Measurements from ENCODE around the gene ARPC1A. TPM values are rescaled to one million over a fixed set of nuclear protein-coding genes. Genes with fewer than 3 reads are reported as not detected.

The ARPC1A gene
- total RNA-seq, 4 donors from 2014 or later = 75.0 to 112 (median 98.3) TPM

DNA sequence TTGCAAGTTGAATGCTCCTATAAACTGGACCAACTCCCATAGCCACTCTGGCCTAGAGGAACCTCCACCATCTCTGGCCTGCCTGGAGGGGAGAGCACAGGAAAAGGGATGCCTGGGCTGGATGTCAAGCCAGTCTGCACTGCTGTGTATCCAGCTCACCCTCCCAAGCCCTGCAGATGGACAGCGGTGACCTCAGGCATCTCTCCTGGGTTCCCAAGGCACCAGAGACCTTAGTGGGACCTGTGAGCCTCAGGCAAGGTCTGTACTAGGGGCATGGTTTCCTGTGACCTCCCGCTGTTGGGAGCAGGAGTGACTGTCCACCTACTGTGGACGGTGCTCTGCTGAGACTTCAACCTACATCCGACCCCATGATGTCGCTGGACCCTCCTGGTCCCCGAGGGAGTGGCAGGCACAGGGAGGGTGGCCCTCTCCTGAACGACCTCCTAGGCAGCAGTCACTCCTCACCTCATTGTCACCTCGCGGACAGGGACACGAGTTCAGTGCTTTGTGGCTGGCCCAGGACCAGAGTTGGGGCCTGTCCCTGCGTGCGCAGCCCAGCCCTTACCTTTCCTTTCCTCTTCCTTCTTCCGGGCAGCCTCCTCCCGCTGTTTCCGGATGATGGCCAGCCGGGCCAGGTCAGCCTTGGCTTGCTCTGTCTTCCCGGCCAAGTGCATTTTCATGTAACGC is 71.7 kb downstream of the ARPC1A start:
- Histone ChIP-seq H3K27ac (no peak overlapping the region), H3K4me1 (peaks cover 0 to 17% (median 3%) of the 10 kb centered on the region in 3 donors), H3K36me3 (peaks cover 0 to 86% of the 10 kb centered on the region in 2 donors), H3K4me3 (no peak overlapping the region), H3K9me3 (no peaks in the 10 kb centered on the region), H3K27me3 (no peaks in the 10 kb centered on the region)
- WGBS, 2 donors (ENCODE audit: low coverage in 1 of 2) = 76 to 84% methylated on average over 8 to 14 of the region's 18 CpGs
- no peak for ATAC-seq
- TF ChIP-seq POLR2A (IDR thresholded peaks at IDR 0.05) = no peak
- TF ChIP-seq EP300 (IDR thresholded peaks at IDR 0.05) = no peak
- no peak for TF ChIP-seq POLR2AphosphoS5 (IDR thresholded peaks at IDR 0.05)
- TF ChIP-seq, protein P1, sequence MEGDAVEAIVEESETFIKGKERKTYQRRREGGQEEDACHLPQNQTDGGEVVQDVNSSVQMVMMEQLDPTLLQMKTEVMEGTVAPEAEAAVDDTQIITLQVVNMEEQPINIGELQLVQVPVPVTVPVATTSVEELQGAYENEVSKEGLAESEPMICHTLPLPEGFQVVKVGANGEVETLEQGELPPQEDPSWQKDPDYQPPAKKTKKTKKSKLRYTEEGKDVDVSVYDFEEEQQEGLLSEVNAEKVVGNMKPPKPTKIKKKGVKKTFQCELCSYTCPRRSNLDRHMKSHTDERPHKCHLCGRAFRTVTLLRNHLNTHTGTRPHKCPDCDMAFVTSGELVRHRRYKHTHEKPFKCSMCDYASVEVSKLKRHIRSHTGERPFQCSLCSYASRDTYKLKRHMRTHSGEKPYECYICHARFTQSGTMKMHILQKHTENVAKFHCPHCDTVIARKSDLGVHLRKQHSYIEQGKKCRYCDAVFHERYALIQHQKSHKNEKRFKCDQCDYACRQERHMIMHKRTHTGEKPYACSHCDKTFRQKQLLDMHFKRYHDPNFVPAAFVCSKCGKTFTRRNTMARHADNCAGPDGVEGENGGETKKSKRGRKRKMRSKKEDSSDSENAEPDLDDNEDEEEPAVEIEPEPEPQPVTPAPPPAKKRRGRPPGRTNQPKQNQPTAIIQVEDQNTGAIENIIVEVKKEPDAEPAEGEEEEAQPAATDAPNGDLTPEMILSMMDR (IDR thresholded peaks at IDR 0.05) = no peak

DNA sequence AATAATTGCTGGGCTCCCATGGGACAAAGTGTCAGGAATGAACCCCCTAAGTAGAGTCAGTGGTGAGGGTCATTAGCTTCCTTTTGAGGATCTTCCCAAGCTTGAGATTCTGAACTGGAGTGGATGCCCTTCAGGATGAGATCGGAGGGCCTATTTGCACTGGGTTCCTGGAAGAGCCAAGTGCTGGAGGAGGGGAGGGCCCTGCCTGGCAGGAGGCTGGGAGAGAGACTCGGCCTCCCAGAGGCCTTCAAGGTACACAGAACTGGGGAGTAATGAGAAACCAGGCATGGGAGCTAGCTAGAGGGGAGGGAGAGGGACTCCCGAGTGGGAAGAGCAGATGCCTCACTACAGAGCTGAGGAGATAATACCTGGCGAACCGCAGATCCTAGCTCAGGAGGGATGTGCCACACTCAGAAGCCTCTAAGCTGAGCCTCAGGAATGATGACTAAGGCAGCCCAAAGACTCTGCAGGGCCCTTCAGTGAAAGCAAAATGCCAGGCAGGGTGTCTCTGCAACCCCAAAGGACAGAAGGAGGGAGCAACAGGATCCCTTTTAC is 73.3 kb downstream of the ARPC1A start:
- no peak for ATAC-seq
- Histone ChIP-seq H3K27me3 (no peaks in the 10 kb centered on the region), H3K9me3 (no peaks in the 10 kb centered on the region), H3K4me1 (peaks cover 0 to 6% (median 0%) of the 10 kb centered on the region in 3 donors), H3K4me3 (no peak overlapping the region), H3K27ac (no peak overlapping the region), H3K36me3 (peaks cover 0 to 98% of the 10 kb centered on the region in 2 donors)
- TF ChIP-seq POLR2AphosphoS5 (IDR thresholded peaks at IDR 0.05) (no peak), EP300 (IDR thresholded peaks at IDR 0.05) (no peak), POLR2A (IDR thresholded peaks at IDR 0.05) (no peak)
- TF ChIP-seq, protein P1 (IDR thresholded peaks at IDR 0.05) = no peak
- no CpG with 5 or more reads among the region's 5 CpGs for WGBS, 2 donors (ENCODE audit: low coverage in 1 of 2)

DNA sequence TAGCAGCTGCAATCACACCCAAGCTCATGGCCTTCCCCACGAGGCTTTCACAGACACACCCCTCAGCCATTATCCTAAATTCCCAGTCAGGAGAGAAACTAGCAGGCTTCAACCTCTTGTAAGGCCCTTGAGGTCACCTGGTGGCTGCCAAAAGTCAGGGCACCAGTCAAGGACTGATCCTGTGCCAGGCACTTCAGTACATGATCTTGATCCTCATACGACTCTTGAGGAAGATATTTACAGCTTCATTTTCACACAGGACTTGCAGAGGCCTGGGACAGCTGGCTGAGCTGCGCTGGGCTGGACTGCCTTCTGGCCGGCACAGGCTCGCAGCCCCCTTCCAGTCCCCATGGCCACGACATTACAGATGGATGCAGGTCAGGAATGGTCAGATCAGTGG is 73.9 kb downstream of the ARPC1A start:
- H3K9me3 ChIP-seq = no peaks in the 10 kb centered on the region
- TF ChIP-seq, protein P1 (IDR thresholded peaks at IDR 0.05) = no peak
- TF ChIP-seq POLR2AphosphoS5 (IDR thresholded peaks at IDR 0.05) = no peak
- no peaks in the 10 kb centered on the region for H3K27me3 ChIP-seq
- no peak for ATAC-seq
- H3K27ac ChIP-seq = peak overlapping the region in 1 of 4 donors; percentile 8
- WGBS, 2 donors (ENCODE audit: low coverage in 1 of 2) = 11 to 75% methylated on average over 1 to 2 of the region's 6 CpGs
- H3K36me3 ChIP-seq = peaks cover 0 to 100% of the 10 kb centered on the region in 2 donors
- no peak overlapping the region for H3K4me3 ChIP-seq
- H3K4me1 ChIP-seq = peaks cover 0 to 10% (median 0%) of the 10 kb centered on the region in 3 donors

DNA sequence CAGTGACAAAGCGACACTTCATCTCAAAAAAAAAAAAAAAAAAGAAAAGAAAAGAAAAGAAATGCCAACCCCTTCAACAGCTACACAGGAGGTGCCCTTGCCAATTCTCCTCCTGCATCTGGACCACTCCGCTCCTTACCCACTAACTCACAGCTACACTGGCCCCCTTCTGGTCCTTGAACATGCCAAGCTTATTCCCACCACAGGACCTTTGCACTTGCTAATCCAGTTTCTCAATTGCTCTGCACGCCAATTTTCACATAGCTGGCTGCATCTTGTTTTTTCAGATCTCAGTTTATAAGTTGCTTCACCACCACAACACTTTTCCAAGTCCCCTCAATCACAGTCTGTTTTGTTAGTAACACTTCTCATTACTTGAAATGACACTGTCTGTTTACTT is 77.2 kb downstream of the ARPC1A start:
- TF ChIP-seq POLR2A (IDR thresholded peaks at IDR 0.05) (no peak), POLR2AphosphoS5 (IDR thresholded peaks at IDR 0.05) (no peak), EP300 (IDR thresholded peaks at IDR 0.05) (no peak)
- TF ChIP-seq, protein P1 (IDR thresholded peaks at IDR 0.05) = no peak
- ATAC-seq = no peak
- WGBS, 2 donors (ENCODE audit: low coverage in 1 of 2) = 97 to 100% methylated on average over 1 to 3 of the region's 3 CpGs
- Histone ChIP-seq H3K4me3 (no peak overlapping the region), H3K27me3 (no peaks in the 10 kb centered on the region), H3K27ac (no peak overlapping the region), H3K36me3 (peaks cover 0 to 73% of the 10 kb centered on the region in 2 donors), H3K4me1 (peaks cover 3 to 42% (median 12%) of the 10 kb centered on the region in 3 donors), H3K9me3 (no peaks in the 10 kb centered on the region)

DNA sequence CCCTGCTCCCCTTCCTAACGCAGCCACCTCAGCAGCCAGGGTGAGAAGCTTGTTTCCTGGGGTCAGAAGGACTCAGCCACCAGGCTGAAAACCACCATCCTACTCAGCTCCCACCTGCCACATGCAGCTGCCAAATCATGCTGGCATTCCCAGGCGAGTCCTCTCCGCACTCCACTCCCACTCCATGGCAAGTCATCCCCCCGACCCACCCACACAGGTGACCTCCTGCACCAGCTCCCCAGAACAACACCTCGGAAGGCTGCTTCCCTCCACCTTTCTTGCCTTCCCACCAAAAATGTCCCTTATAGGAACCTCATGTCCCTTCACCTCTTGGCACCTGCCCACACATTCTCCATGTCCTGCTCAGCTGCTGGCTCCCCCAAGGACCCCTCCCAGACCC is 78.1 kb downstream of the ARPC1A start:
- ATAC-seq = no peak
- TF ChIP-seq EP300 (IDR thresholded peaks at IDR 0.05) = no peak
- TF ChIP-seq, protein P1 (IDR thresholded peaks at IDR 0.05) = no peak
- TF ChIP-seq POLR2A (IDR thresholded peaks at IDR 0.05) = no peak
- TF ChIP-seq POLR2AphosphoS5 (IDR thresholded peaks at IDR 0.05) = no peak
- H3K27ac ChIP-seq = no peak overlapping the region
- peaks cover 3 to 42% (median 12%) of the 10 kb centered on the region in 3 donors for H3K4me1 ChIP-seq
- no peaks in the 10 kb centered on the region for H3K9me3 ChIP-seq
- H3K4me3 ChIP-seq = no peak overlapping the region
- 90% methylated on average over 2 to 5 of the region's 5 CpGs for WGBS, 2 donors (ENCODE audit: low coverage in 1 of 2)
- no peaks in the 10 kb centered on the region for H3K27me3 ChIP-seq
- peaks cover 0 to 64% of the 10 kb centered on the region in 2 donors for H3K36me3 ChIP-seq
